PC-9 (cell line): Measurements from ENCODE around the gene DNASE1L2. TPM values are rescaled to one million over a fixed set of nuclear protein-coding genes. Genes with fewer than 3 reads are reported as not detected.

Source experiments
- BruUV-seq: library from RNA; stranded (reverse); fragments of 400-500 nt; replicated peaks from 2 replicates; lab custom pipeline; 2021; lab: Mats Ljungman, UMichigan
- CTCF ChIA-PET: fragments of 300-600 bp; sonication (Branson Sonifier 250); formaldehyde crosslinking; loops from one replicate; lab custom pipeline; 2022; ENCODE audit warnings: antibody characterized with exemption; lab: Charles Lee
- POLR2A ChIA-PET: fragments of 300-600 bp; sonication (Branson Sonifier 250); formaldehyde crosslinking; loops from one replicate; lab custom pipeline; 2022; ENCODE audit warnings: antibody characterized with exemption; ENCODE audit not compliant: unreplicated experiment; lab: Charles Lee
- DNase-seq, 2 experiments: peaks; one replicate each; pipeline versions ENCODE4 v3.0.0 to v3.0.0-alpha.2; 2015 to 2022; ENCODE audit warnings: mixed read lengths in 1 of 2
- H2AFZ ChIP-seq: fragments of 200-600 bp; sonication (generic); 2 replicates; pipeline ENCODE4 v1.8.1; 2017; ENCODE audit warnings: antibody characterized with exemption
- H3F3A ChIP-seq: fragments of 200-600 bp; sonication (generic); 2 replicates; pipeline ENCODE4 v1.8.1; 2017; ENCODE audit warnings: antibody characterized with exemption, mild to moderate bottlenecking, low read depth; ENCODE audit not compliant: insufficient read depth
- H3K27ac ChIP-seq: fragments of 200-600 bp; sonication (generic); 2 replicates; pipeline ENCODE4 v1.6.1; 2016; ENCODE audit warnings: mixed run types
- H3K27me3 ChIP-seq: fragments of 200-600 bp; sonication (generic); 2 replicates; pipeline ENCODE4 v1.6.1; 2016; ENCODE audit warnings: low read depth, mixed run types; ENCODE audit not compliant: insufficient read depth
- H3K36me3 ChIP-seq: fragments of 200-600 bp; sonication (generic); 2 replicates; pipeline ENCODE4 v1.6.1; 2016; ENCODE audit warnings: low read depth, mixed run types
- H3K4me1 ChIP-seq: fragments of 200-600 bp; sonication (generic); replicated peaks from 2 replicates; pipeline ENCODE4 v1.6.1; 2016; ENCODE audit warnings: mixed run types; ENCODE audit not compliant: insufficient read depth
- H3K4me2 ChIP-seq: fragments of 200-600 bp; sonication (generic); 2 replicates; pipeline ENCODE4 v1.6.1; 2017; ENCODE audit warnings: mixed run types
- H3K4me3 ChIP-seq: fragments of 200-600 bp; sonication (generic); 2 replicates; pipeline ENCODE4 v1.6.1; 2016; ENCODE audit warnings: mixed run types
- H3K79me2 ChIP-seq: fragments of 200-600 bp; sonication (generic); 2 replicates; pipeline ENCODE4 v1.6.1; 2017; ENCODE audit warnings: low read depth, mixed run types
- H3K9me2 ChIP-seq: fragments of 200-600 bp; sonication (generic); 2 replicates; pipeline ENCODE4 v1.8.1; 2017; ENCODE audit warnings: mild to moderate bottlenecking; ENCODE audit not compliant: insufficient read depth
- H3K9me3 ChIP-seq: fragments of 200-600 bp; sonication (generic); 2 replicates; pipeline ENCODE4 v1.8.1; 2016; ENCODE audit warnings: low read depth; ENCODE audit not compliant: insufficient read depth
- H4K20me1 ChIP-seq: fragments of 200-600 bp; sonication (generic); 2 replicates; pipeline ENCODE4 v1.8.1; 2017; ENCODE audit not compliant: insufficient read depth
- CTCF ChIP-seq: fragments of 200-600 bp; sonication (generic); conservative IDR thresholded peaks from 2 replicates; pipeline ENCODE4 v1.6.1; 2017; ENCODE audit warnings: mixed run types, antibody characterized with exemption, mild to moderate bottlenecking, moderate library complexity
- EZH2 ChIP-seq: fragments of 200-600 bp; sonication (generic); IDR thresholded peaks from 2 replicates; pipeline ENCODE4 v1.8.0; 2017; ENCODE audit warnings: antibody characterized with exemption, low read depth
- intact Hi-C: fragments of 100-400 bp; cut with micrococcal nuclease; formaldehyde crosslinking; loops from one replicate; pipeline ENCODE4 v1.10.0; 2022; ENCODE audit not compliant: unreplicated experiment
- total RNA-seq: library from RNA; stranded (reverse); gene quantifications from 2 replicates; pipeline ENCODE4 v1.2.3, GENCODE V29; 2021

DNASE1L2 gene
- total RNA-seq, 1 experiment from 2014 or later = 7.3 TPM

- TF ChIP-seq CTCF (no peak), EZH2 (no peak)
- Histone ChIP-seq H3K27me3 (no peaks in the 10 kb centered on the region), H3K4me1 (peaks cover 7% of the 10 kb centered on the region), H2AFZ (no peak overlapping the region), H3F3A (0 out of 2 replicates have a peak, but pooled peaks cover 7% of the 10 kb centered on the region), H4K20me1 (peaks cover 41% of the 10 kb centered on the region), H3K9me2 (no peaks in the 10 kb centered on the region), H3K9me3 (no peaks in the 10 kb centered on the region), H3K79me2 (peaks cover 24% of the 10 kb centered on the region), H3K4me3 (no peak overlapping the region), H3K4me2 (no peak overlapping the region), H3K36me3 (peaks cover 4% of the 10 kb centered on the region; the same call in 1 of the 2 replicates), H3K27ac (no peak overlapping the region)
- ChIA-PET POLR2A (no interaction called here), CTCF (no interaction called here)
- intact Hi-C loops = no loop called here
- no TSS peak for BruUV-seq
- DNase-seq = no peak
These were observed 5.0 kb upstream of the DNASE1L2 start for GRCh38 chr16:2231016-2231931.

DNA sequence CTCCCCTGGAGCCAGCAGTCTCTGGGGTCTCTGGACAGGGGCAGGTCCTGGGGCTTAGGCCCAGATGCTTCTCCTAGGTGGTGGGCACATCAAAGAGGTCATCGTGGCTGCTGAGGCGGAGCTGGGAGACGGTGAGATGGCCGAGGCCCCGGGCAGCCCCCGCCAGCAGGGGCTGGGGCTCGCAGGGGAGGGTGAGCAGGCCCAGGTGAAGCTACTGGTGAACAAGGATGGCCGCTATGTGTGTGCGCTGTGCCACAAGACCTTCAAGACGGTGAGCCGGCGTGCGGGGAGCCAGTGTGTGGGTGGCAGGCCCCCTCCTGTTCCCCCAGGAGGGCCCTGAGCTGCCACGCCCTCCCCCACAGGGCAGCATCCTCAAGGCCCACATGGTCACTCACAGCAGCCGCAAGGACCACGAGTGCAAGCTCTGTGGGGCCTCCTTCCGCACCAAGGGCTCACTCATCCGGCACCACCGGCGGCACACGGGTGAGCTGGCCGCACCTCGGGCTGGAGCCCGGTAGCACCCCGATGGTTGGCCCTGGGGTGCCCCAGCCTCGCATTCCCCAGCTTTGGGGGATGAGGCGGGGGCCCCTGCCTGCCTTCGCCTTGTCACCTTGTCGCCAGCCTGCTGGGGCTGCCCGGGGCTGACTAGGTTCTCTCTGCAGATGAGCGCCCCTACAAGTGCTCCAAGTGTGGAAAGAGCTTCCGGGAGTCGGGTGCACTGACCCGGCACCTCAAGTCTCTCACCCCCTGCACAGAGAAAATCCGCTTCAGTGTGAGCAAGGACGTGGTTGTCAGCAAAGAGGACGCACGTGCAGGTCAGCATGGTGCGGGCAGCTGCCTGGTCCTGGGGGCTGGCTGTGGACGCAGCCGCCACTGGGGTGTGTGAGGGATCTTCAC, 3.9 kb upstream of the DNASE1L2 start:
- no peaks in the 10 kb centered on the region for H3K4me1 ChIP-seq
- H3K9me3 ChIP-seq = no peaks in the 10 kb centered on the region
- H3K4me3 ChIP-seq = no peak overlapping the region
- no peak for DNase-seq
- no peak overlapping the region for H2AFZ ChIP-seq
- peaks cover 30% of the 10 kb centered on the region for H4K20me1 ChIP-seq
- no peaks in the 10 kb centered on the region for H3K36me3 ChIP-seq
- TF ChIP-seq EZH2 = no peak
- no peak for TF ChIP-seq CTCF
- no peaks in the 10 kb centered on the region for H3K9me2 ChIP-seq
- H3F3A ChIP-seq = 0 out of 2 replicates have a peak, but pooled peaks cover 7% of the 10 kb centered on the region
- H3K79me2 ChIP-seq = peaks cover 13% of the 10 kb centered on the region
- intact Hi-C loops = no loop called here
- CTCF ChIA-PET = no interaction called here
- no peak overlapping the region for H3K4me2 ChIP-seq
- POLR2A ChIA-PET = interaction anchor here (0.7 kb wide), 1 partner anchor 27 kb away, joined by 6 read pairs; no protein-coding TSS in a partner anchor
- no TSS peak for BruUV-seq
- H3K27me3 ChIP-seq = no peaks in the 10 kb centered on the region
- H3K27ac ChIP-seq = no peak overlapping the region
